Activated CD4-positive, alpha-beta T cell treated with anti-CD3 and anti-CD28 coated beads for 36 hours (primary cell): ENCODE measurements around the gene CD8B2. TPM values are rescaled to one million over a fixed set of nuclear protein-coding genes. Genes with fewer than 3 reads are reported as not detected.
"Not testable (repeated sequence)": the region's sequence is repeated elsewhere in the genome, so short reads cannot be mapped to it uniquely, and the experiment has no call there.

ENCODE experiments used
- ATAC-seq: fragments of 200-7000 bp; cut with Tn5 transposase; one replicate; pipeline ENCODE4 v1.10.0; 2021; ENCODE audit warnings: mild to moderate bottlenecking, moderate library complexity
- CTCF ChIA-PET: fragments of 350-600 bp; sonication (Branson Sonifier 250); formaldehyde crosslinking; loops from one replicate; lab custom pipeline; 2021; ENCODE audit warnings: antibody characterized with exemption; lab: Charles Lee
- POLR2A ChIA-PET: fragments of 350-600 bp; sonication (Branson Sonifier 250); formaldehyde crosslinking; loops from one replicate; lab custom pipeline; 2021; ENCODE audit warnings: antibody characterized with exemption, inconsistent platforms; lab: Charles Lee
- DNase-seq: peaks from one replicate; pipeline ENCODE4 v3.0.0-alpha.2; 2020
- H3K27ac Mint-ChIP-seq: one replicate; pipeline ENCODE4 v1.8.0; 2021; ENCODE audit warnings: mixed read lengths
- H3K27me3 Mint-ChIP-seq: one replicate; pipeline ENCODE4 v1.8.0; 2021; ENCODE audit warnings: mixed read lengths
- H3K36me3 Mint-ChIP-seq: one replicate; pipeline ENCODE4 v1.8.0; 2021; ENCODE audit warnings: low read depth, mixed read lengths
- H3K4me1 Mint-ChIP-seq: one replicate; pipeline ENCODE4 v1.8.0; 2021; ENCODE audit warnings: mixed read lengths
- H3K4me3 Mint-ChIP-seq: one replicate; pipeline ENCODE4 v1.8.0; 2021; ENCODE audit warnings: mild to moderate bottlenecking, moderate library complexity, mixed read lengths
- H3K9me3 Mint-ChIP-seq: one replicate; pipeline ENCODE4 v1.8.0; 2021; ENCODE audit warnings: low read depth, mixed read lengths
- intact Hi-C, 2 experiments: fragments of 100-400 bp; cut with DNase I in 1 of 2; cut with micrococcal nuclease in 1 of 2; formaldehyde crosslinking; loops; one replicate each; pipeline versions ENCODE4 v1.14.2 to v1.15.1; 2022 to 2024; cut with DNase I, micrococcal nuclease
- total RNA-seq, 2 experiments: library from RNA; stranded (reverse); gene quantifications; one replicate each; pipeline ENCODE4 v1.2.3, GENCODE V29; 2021

Gene CD8B2
- total RNA-seq, 2 experiments from 2014 or later, result 0.09 to 0.11 TPM

GRCh38 chr2:106553321-106553720 lies 66.2 kb downstream of the CD8B2 start:
- Mint-ChIP-seq H3K4me1 (no peaks in the 10 kb centered on the region), H3K4me3 (no peak overlapping the region), H3K27ac (no peak overlapping the region), H3K36me3 (no peaks in the 10 kb centered on the region), H3K27me3 (peaks cover 2% of the 10 kb centered on the region), H3K9me3 (peaks cover 2% of the 10 kb centered on the region)
- ATAC-seq (no peak), DNase-seq (no peak)
- ChIA-PET POLR2A (no interaction called here), CTCF (interaction anchor here (0.7 to 1.9 kb wide), 2 partner anchors 10 to 11 kb away, joined by 3 to 4 read pairs; no protein-coding TSS in a partner anchor)
- intact Hi-C loops, result no loop called here

- Mint-ChIP-seq H3K27ac (no peak overlapping the region), H3K27me3 (peaks cover 2% of the 10 kb centered on the region), H3K4me1 (no peaks in the 10 kb centered on the region), H3K36me3 (no peaks in the 10 kb centered on the region), H3K9me3 (peaks cover 2% of the 10 kb centered on the region), H3K4me3 (no peak overlapping the region)
- CTCF ChIA-PET, result interaction anchor here (1.6 kb wide), 1 partner anchor 11 kb away, joined by 7 read pairs; no protein-coding TSS in a partner anchor
- ATAC-seq (no peak), DNase-seq (no peak)
- intact Hi-C loops, result no loop called here
- POLR2A ChIA-PET, result no interaction called here
These were observed 67.2 kb downstream of the CD8B2 start for GRCh38 chr2:106554411-106554810.

- intact Hi-C loops, result no loop called here
- H3K4me3 Mint-ChIP-seq, result no peak overlapping the region
- H3K27ac Mint-ChIP-seq, result no peak overlapping the region
- no peak for DNase-seq
- ATAC-seq, result no peak
- CTCF ChIA-PET, result interaction anchor here (1.6 kb wide), 1 partner anchor 11 kb away, joined by 7 read pairs; no protein-coding TSS in a partner anchor
- peaks cover 2% of the 10 kb centered on the region for H3K9me3 Mint-ChIP-seq
- H3K4me1 Mint-ChIP-seq, result no peaks in the 10 kb centered on the region
- H3K27me3 Mint-ChIP-seq, result peaks cover 2% of the 10 kb centered on the region
- no peaks in the 10 kb centered on the region for H3K36me3 Mint-ChIP-seq
- POLR2A ChIA-PET, result no interaction called here
These were observed 67.9 kb downstream of the CD8B2 start for GRCh38 chr2:106555053-106555452.

- ATAC-seq, POLR2A ChIA-PET, intact Hi-C loops, H3K4me3 Mint-ChIP-seq, DNase-seq, H3K27me3 Mint-ChIP-seq, H3K27ac Mint-ChIP-seq, H3K9me3 Mint-ChIP-seq, H3K36me3 Mint-ChIP-seq, CTCF ChIA-PET: not testable (repeated sequence)
- peaks cover 12% of the 10 kb centered on the region for H3K4me1 Mint-ChIP-seq
These were observed 72.6 kb downstream of the CD8B2 start for GRCh38 chr2:106559786-106560185.

GRCh38 chr2:106560773-106561172 lies 73.6 kb downstream of the CD8B2 start:
- ATAC-seq, result no peak
- POLR2A ChIA-PET, result no interaction called here
- H3K4me3 Mint-ChIP-seq, result no peak overlapping the region
- H3K27me3 Mint-ChIP-seq, result peaks cover 1% of the 10 kb centered on the region
- no peak overlapping the region for H3K27ac Mint-ChIP-seq
- no peaks in the 10 kb centered on the region for H3K36me3 Mint-ChIP-seq
- intact Hi-C loops, result no loop called here
- CTCF ChIA-PET, result interaction anchor here (1.2 to 1.5 kb wide), 2 partner anchors 10 to 394 kb away, joined by 3 to 4 read pairs; no protein-coding TSS in a partner anchor
- peaks cover 19% of the 10 kb centered on the region for H3K4me1 Mint-ChIP-seq
- no peak for DNase-seq
- peaks cover 2% of the 10 kb centered on the region for H3K9me3 Mint-ChIP-seq

- DNase-seq (no peak), ATAC-seq (no peak)
- no peaks in the 10 kb centered on the region for H3K27me3 Mint-ChIP-seq
- peaks cover 1% of the 10 kb centered on the region for H3K9me3 Mint-ChIP-seq
- POLR2A ChIA-PET, result no interaction called here
- H3K4me3 Mint-ChIP-seq, result no peak overlapping the region
- peaks cover 25% of the 10 kb centered on the region for H3K4me1 Mint-ChIP-seq
- H3K36me3 Mint-ChIP-seq, result no peaks in the 10 kb centered on the region
- CTCF ChIA-PET, result interaction anchor here (1.2 to 2.1 kb wide), 5 partner anchors 11 to 395 kb away, joined by 3 to 7 read pairs (median 4); no protein-coding TSS in a partner anchor
- intact Hi-C loops, result no loop called here
- H3K27ac Mint-ChIP-seq, result no peak overlapping the region
These were observed 74.2 kb downstream of the CD8B2 start for GRCh38 chr2:106561356-106561755.

- Mint-ChIP-seq H3K9me3 (no peaks in the 10 kb centered on the region), H3K4me1 (peaks cover 29% of the 10 kb centered on the region), H3K36me3 (no peaks in the 10 kb centered on the region), H3K27ac (no peak overlapping the region), H3K27me3 (no peaks in the 10 kb centered on the region), H3K4me3 (no peak overlapping the region)
- DNase-seq, result no peak
- ChIA-PET CTCF (interaction anchor here (0.6 to 2.1 kb wide), 6 partner anchors 10 to 395 kb away, joined by 3 to 7 read pairs (median 4); no protein-coding TSS in a partner anchor), POLR2A (no interaction called here)
- intact Hi-C loops, result no loop called here
- ATAC-seq, result no peak
These were observed 74.6 kb downstream of the CD8B2 start for GRCh38 chr2:106561803-106562202.

- peaks cover 29% of the 10 kb centered on the region for H3K4me1 Mint-ChIP-seq
- DNase-seq, result no peak
- H3K36me3 Mint-ChIP-seq, result no peaks in the 10 kb centered on the region
- ChIA-PET POLR2A (no interaction called here), CTCF (interaction anchor here (0.6 to 2.1 kb wide), 10 partner anchors 10 to 396 kb away, joined by 3 to 7 read pairs (median 4); no protein-coding TSS in a partner anchor)
- H3K4me3 Mint-ChIP-seq, result no peak overlapping the region
- ATAC-seq, result no peak
- intact Hi-C loops, result no loop called here
- no peaks in the 10 kb centered on the region for H3K9me3 Mint-ChIP-seq
- H3K27ac Mint-ChIP-seq, result no peak overlapping the region
- no peaks in the 10 kb centered on the region for H3K27me3 Mint-ChIP-seq
These were observed 75.4 kb downstream of the CD8B2 start for GRCh38 chr2:106562268-106563186.

- Mint-ChIP-seq H3K27me3 (no peaks in the 10 kb centered on the region), H3K9me3 (no peaks in the 10 kb centered on the region), H3K36me3 (no peaks in the 10 kb centered on the region), H3K4me3 (no peak overlapping the region), H3K27ac (no peak overlapping the region), H3K4me1 (peaks cover 29% of the 10 kb centered on the region)
- CTCF ChIA-PET, result interaction anchor here (0.9 to 2.1 kb wide), 5 partner anchors 10 to 19 kb away, joined by 3 to 7 read pairs (median 5); no protein-coding TSS in a partner anchor
- ATAC-seq, result no peak
- POLR2A ChIA-PET, result no interaction called here
- intact Hi-C loops, result no loop called here
- no peak for DNase-seq
These were observed 76.0 kb downstream of the CD8B2 start for GRCh38 chr2:106563195-106563594.

- Mint-ChIP-seq H3K4me1 (peaks cover 29% of the 10 kb centered on the region), H3K27ac (peak overlapping the region; percentile 78), H3K9me3 (no peaks in the 10 kb centered on the region), H3K36me3 (no peaks in the 10 kb centered on the region), H3K4me3 (no peak overlapping the region), H3K27me3 (no peaks in the 10 kb centered on the region)
- ATAC-seq, result peak; percentile 82
- ChIA-PET POLR2A (interaction anchor here (1.0 kb wide), 1 partner anchor 373 kb away, joined by 4 read pairs; no protein-coding TSS in a partner anchor), CTCF (interaction anchor here (0.7 to 3.1 kb wide), 6 partner anchors 9 to 23 kb away, joined by 3 to 19 read pairs (median 4); no protein-coding TSS in a partner anchor)
- intact Hi-C loops, result loop anchor here in 1 of 2 experiments (5.0 kb wide), 1 partner anchor 373 kb away; the partner anchor contains the start of gene UXS1
- no peak for DNase-seq
These were observed 78.4 kb downstream of the CD8B2 start for GRCh38 chr2:106565599-106565998.

GRCh38 chr2:106566050-106566449 lies 78.9 kb downstream of the CD8B2 start:
- ATAC-seq, result peak; percentile 98
- ChIA-PET POLR2A (interaction anchor here (0.5 to 1.0 kb wide), 2 partner anchors 373 to 469 kb away, joined by 3 to 4 read pairs; no protein-coding TSS in a partner anchor), CTCF (interaction anchor here (0.7 to 3.1 kb wide), 7 partner anchors 9 to 23 kb away, joined by 3 to 19 read pairs (median 5); no protein-coding TSS in a partner anchor)
- peak overlapping the region; percentile 78 for H3K27ac Mint-ChIP-seq
- intact Hi-C loops, result loop anchor here in 1 of 2 experiments (5.0 kb wide), 1 partner anchor 374 kb away; the partner anchor contains the start of gene UXS1
- H3K4me1 Mint-ChIP-seq, result peaks cover 29% of the 10 kb centered on the region
- no peak overlapping the region for H3K4me3 Mint-ChIP-seq
- peak; percentile 83 for DNase-seq
- H3K36me3 Mint-ChIP-seq, result no peaks in the 10 kb centered on the region
- H3K9me3 Mint-ChIP-seq, result no peaks in the 10 kb centered on the region
- H3K27me3 Mint-ChIP-seq, result peaks cover under 1% of the 10 kb centered on the region
